Cardiac muscle cell (in vitro differentiated cells and primary cell): Measurements from ENCODE around the gene PUS1. TPM values are rescaled to one million over a fixed set of nuclear protein-coding genes. Genes with fewer than 3 reads are reported as not detected.

Experiments used
- DNase-seq, 2 donors: peaks; one replicate each; pipeline versions ENCODE4 v3.0.0 to v3.0.0-alpha.2; 2010 to 2017; ENCODE audit warnings: low read depth in 1 of 2, low spot score in 1 of 2
- H3K27ac ChIP-seq: fragments of 200-600 bp; sonication (generic); 2 replicates; pipeline ENCODE4 v1.5.1; 2016
- H3K27me3 ChIP-seq: fragments of 200-600 bp; sonication (generic); 2 replicates; pipeline ENCODE4 v1.6.0; 2016; ENCODE audit warnings: control low read depth
- H3K36me3 ChIP-seq: fragments of 200-600 bp; sonication (generic); 2 replicates; pipeline ENCODE4 v1.5.1; 2016; ENCODE audit warnings: control low read depth
- H3K4me1 ChIP-seq: fragments of 200-600 bp; sonication (generic); 2 replicates; pipeline ENCODE4 v1.8.1; 2017; ENCODE audit warnings: low read depth, mild to moderate bottlenecking, mixed run types
- H3K4me3 ChIP-seq: fragments of 200-600 bp; sonication (generic); 2 replicates; pipeline ENCODE4 v1.5.1; 2016; ENCODE audit warnings: mild to moderate bottlenecking
- H3K9me3 ChIP-seq: fragments of 200-600 bp; sonication (generic); 2 replicates; pipeline ENCODE4 v1.5.1; 2017; ENCODE audit warnings: low read depth, mild to moderate bottlenecking, control low read depth
- CTCF ChIP-seq: IDR thresholded peaks from 2 replicates; pipeline ENCODE4 v1.5.1; 2012; ENCODE audit warnings: low read depth, mild to moderate bottlenecking, low read length
- polyA plus RNA-seq: library from polyadenylated mRNA; unstranded; fragments of >200 nt; fragmentation: Nextera tagmentation; extraction: Ambion mirVana; gene quantifications from 2 replicates; pipeline ENCODE4 v1.2.1, GENCODE V29; 2016
- total RNA-seq: library from RNA; depleted of rRNA; stranded (reverse); fragments of >200 nt; gene quantifications from 2 replicates; pipeline ENCODE4 v1.2.3, GENCODE V29; 2016

PUS1 gene
- total and polyA plus RNA-seq, 2 experiments from 2014 or later, result 7.2 to 10.4 TPM

- Histone ChIP-seq H3K9me3 (no peaks in the 10 kb centered on the region), H3K36me3 (peaks cover 5% of the 10 kb centered on the region), H3K27ac (no peak overlapping the region), H3K4me1 (peaks cover 13% of the 10 kb centered on the region), H3K27me3 (no peaks in the 10 kb centered on the region), H3K4me3 (no peak overlapping the region)
- peak in 1 of 2 donors; percentile 20 for DNase-seq
- TF ChIP-seq CTCF, result no peak
Observed at GRCh38 chr12:131962069-131962468, 33.0 kb downstream of the PUS1 start.

- no peaks in the 10 kb centered on the region for H3K9me3 ChIP-seq
- no peak overlapping the region for H3K27ac ChIP-seq
- TF ChIP-seq CTCF, result no peak
- peaks cover 13% of the 10 kb centered on the region for H3K4me1 ChIP-seq
- H3K4me3 ChIP-seq, result no peak overlapping the region
- no peaks in the 10 kb centered on the region for H3K27me3 ChIP-seq
- peaks cover 5% of the 10 kb centered on the region for H3K36me3 ChIP-seq
- no peak for DNase-seq
Observed at GRCh38 chr12:131963381-131963780, 34.3 kb downstream of the PUS1 start.

GRCh38 chr12:131965073-131965472 is 36.0 kb downstream of the PUS1 start:
- DNase-seq, result no peak
- no peak for TF ChIP-seq CTCF
- no peak overlapping the region for H3K27ac ChIP-seq
- H3K4me3 ChIP-seq, result no peak overlapping the region
- no peaks in the 10 kb centered on the region for H3K9me3 ChIP-seq
- peaks cover 5% of the 10 kb centered on the region for H3K36me3 ChIP-seq
- peaks cover 13% of the 10 kb centered on the region for H3K4me1 ChIP-seq
- no peaks in the 10 kb centered on the region for H3K27me3 ChIP-seq

- Histone ChIP-seq H3K27me3 (no peaks in the 10 kb centered on the region), H3K36me3 (no peaks in the 10 kb centered on the region), H3K4me1 (no peaks in the 10 kb centered on the region), H3K4me3 (no peak overlapping the region), H3K27ac (no peak overlapping the region), H3K9me3 (no peaks in the 10 kb centered on the region)
- no peak for TF ChIP-seq CTCF
- DNase-seq, result no peak
Observed at GRCh38 chr12:131971226-131971625, 42.1 kb downstream of the PUS1 start.

GRCh38 chr12:131975228-131975627 is 46.2 kb downstream of the PUS1 start:
- no peaks in the 10 kb centered on the region for H3K9me3 ChIP-seq
- DNase-seq, result no peak

More at GRCh38 chr12:131975228-131975627, 46.2 kb downstream of the PUS1 start:
- Histone ChIP-seq H3K4me1 (no peaks in the 10 kb centered on the region), H3K36me3 (no peaks in the 10 kb centered on the region), H3K27me3 (no peaks in the 10 kb centered on the region), H3K27ac (no peak overlapping the region), H3K4me3 (no peak overlapping the region)
- no peak for TF ChIP-seq CTCF
